Measurements from ENCODE around the gene GUCA2B. TPM values are rescaled to one million over a fixed set of nuclear protein-coding genes. Genes with fewer than 3 reads are reported as not detected.
A peak's percentile ranks its signal among the peaks of the same experiment; 100 is the strongest.

GUCA2B gene
- total and polyA plus RNA-seq, 12 donors = not detected

DNA sequence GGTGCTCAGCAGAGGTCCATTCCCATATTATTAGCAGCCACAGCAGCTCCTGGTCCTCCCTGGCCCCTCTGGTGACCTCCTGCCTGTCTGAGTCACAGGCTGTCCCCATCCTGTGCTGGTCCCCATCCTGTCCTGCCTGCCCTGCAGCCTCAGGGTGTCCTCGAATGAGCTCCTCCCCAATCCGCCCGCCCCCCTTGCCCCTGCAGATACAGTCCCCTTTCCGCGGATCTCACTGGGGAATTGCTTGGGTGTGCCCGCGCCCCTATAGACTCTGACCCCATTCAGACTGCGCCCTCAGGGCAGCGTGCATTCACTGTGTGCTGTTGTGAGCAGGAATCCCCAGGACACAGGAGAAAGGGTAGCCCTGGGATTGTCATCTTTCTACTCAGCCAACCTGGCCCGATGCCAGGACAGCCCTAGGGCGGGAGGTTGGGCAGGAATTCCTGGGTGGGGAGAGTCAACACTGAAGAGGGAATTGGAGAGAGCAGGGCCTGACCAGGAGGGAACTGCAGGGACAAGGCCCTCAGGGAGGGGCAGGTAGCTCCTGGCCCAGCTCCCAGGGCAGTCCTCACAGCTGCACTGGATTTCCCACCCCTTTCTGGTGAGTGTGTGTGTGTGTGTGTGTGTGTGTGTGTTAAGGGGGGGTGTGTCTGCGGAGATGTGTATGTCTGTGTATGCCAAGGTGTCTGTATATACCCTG lies 12.5 kb downstream of the GUCA2B start:
- TF ChIP-seq CTCF (IDR thresholded peaks at IDR 0.05) (no peak), POLR2A (IDR thresholded peaks at IDR 0.05) (no peak)
- WGBS, 4 donors = 31 to 53% (median 37%) methylated on average over 4 to 12 of the region's 12 CpGs
- intact Hi-C loops (cut with DNase I) = no loop called here

DNA sequence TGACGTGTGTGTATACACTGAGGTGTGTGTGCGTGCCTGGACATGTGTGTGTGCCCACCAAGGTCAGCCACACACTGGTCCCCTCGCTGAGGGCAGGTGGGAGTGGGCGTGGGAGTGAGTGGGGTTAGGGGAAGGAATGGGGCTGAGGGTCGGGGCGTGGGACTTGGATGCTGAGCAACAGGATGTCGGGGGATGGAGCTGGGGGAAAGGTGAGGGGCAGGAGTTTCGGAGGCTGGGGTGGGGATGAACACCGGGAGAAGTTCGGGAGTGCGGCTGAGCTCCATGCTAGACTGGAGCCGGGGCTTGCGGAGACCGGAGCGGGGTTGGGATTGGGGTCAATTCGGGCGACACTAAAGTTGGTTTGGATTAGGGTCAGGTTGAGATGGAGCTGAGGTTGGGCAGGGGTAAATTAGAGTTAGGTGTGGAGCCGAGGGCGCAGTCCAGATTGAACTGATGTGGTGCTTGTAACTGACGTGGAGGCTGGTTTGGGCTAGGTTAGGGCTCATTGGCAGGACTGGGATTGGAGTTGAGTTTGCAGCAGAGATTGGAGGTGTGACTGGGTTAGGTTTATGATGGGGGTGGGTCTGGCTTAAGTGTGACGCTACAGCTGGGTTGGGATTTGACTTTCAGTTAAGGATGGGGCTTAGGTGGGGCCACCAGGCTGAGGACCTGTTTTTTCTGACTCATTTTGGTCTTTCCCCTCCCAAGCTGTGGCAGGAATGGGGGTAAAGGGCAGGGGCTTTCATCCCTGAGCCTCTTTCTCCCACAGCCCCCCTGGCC lies 14.6 kb downstream of the GUCA2B start:
- no peaks in the 10 kb centered on the region for H3K9me3 ChIP-seq (replicated peaks in 1 of 3)
- no peaks in the 10 kb centered on the region for H3K36me3 ChIP-seq (replicated peaks in 1 of 2)
- H3K4me1 ChIP-seq (replicated peaks in 1 of 2) = peaks cover 17 to 23% of the 10 kb centered on the region in 2 donors
- no peak overlapping the region for H3K27ac ChIP-seq
- TF ChIP-seq POLR2A (IDR thresholded peaks at IDR 0.05) = no peak
- no peak for TF ChIP-seq CTCF (IDR thresholded peaks at IDR 0.05)
- no peak overlapping the region for H3K4me3 ChIP-seq
- 82 to 89% (median 86%) methylated on average over 21 of the region's 21 CpGs for WGBS, 4 donors
- H3K27me3 ChIP-seq = no peaks in the 10 kb centered on the region
- DNase-seq = no peak
- intact Hi-C loops (cut with DNase I) = no loop called here

More for the DNA sequence above, 12.5 kb downstream of the GUCA2B start:
- no peaks in the 10 kb centered on the region for H3K36me3 ChIP-seq (replicated peaks in 1 of 2)
- H3K4me1 ChIP-seq (replicated peaks in 1 of 2) = peaks cover 0 to 4% of the 10 kb centered on the region in 2 donors
- H3K9me3 ChIP-seq (replicated peaks in 1 of 3) = peaks cover 0 to 3% (median 0%) of the 10 kb centered on the region in 3 donors
- H3K27me3 ChIP-seq = no peaks in the 10 kb centered on the region
- H3K4me3 ChIP-seq = no peak overlapping the region
- H3K27ac ChIP-seq = peak overlapping the region in 1 of 5 donors; percentile 55
- peak; percentile 46 to 64 (median 57) for DNase-seq

GRCh38 chr1:42168391-42168670 lies 15.1 kb downstream of the GUCA2B start:
- no peak for TF ChIP-seq CTCF (IDR thresholded peaks at IDR 0.05)
- TF ChIP-seq POLR2A (IDR thresholded peaks at IDR 0.05) = no peak
- intact Hi-C loops (cut with DNase I) = no loop called here
- DNase-seq = no peak
- WGBS, 4 donors = 68 to 85% (median 71%) methylated on average over 1 of the region's 1 CpG; no CpG with 5 or more reads in 1 of the 4 donors
- no peak overlapping the region for H3K27ac ChIP-seq
- H3K4me3 ChIP-seq = no peak overlapping the region
- peaks cover 21 to 28% of the 10 kb centered on the region in 2 donors for H3K4me1 ChIP-seq (replicated peaks in 1 of 2)
- no peaks in the 10 kb centered on the region for H3K36me3 ChIP-seq (replicated peaks in 1 of 2)
- no peaks in the 10 kb centered on the region for H3K9me3 ChIP-seq (replicated peaks in 1 of 3)
- H3K27me3 ChIP-seq = no peaks in the 10 kb centered on the region

DNA sequence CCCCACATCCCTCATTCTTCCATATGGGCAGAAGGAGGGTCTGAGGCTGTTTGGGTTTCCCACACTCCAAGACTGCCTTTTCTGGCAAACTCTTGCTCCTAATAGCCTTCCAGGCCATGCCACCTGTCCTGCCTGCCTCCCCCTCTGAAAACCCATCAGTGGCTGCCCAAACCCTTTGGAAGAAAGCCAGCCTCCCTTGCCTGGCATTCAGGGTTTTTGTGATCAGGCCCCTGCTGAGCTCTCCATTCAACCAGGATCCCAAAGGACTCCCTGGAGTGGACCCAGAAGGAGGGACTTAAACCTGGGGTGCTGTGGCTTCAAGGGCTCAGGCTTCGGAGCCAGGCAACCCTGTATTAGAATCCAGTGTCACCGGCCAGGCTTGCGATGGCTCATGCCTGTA lies 15.6 kb downstream of the GUCA2B start:
- intact Hi-C loops (cut with DNase I) = no loop called here
- H3K27me3 ChIP-seq = no peaks in the 10 kb centered on the region
- no peaks in the 10 kb centered on the region for H3K36me3 ChIP-seq (replicated peaks in 1 of 2)
- H3K4me3 ChIP-seq = no peak overlapping the region
- no peak for DNase-seq
- H3K4me1 ChIP-seq (replicated peaks in 1 of 2) = peaks cover 21 to 32% of the 10 kb centered on the region in 2 donors
- no peaks in the 10 kb centered on the region for H3K9me3 ChIP-seq (replicated peaks in 1 of 3)
- TF ChIP-seq POLR2A (IDR thresholded peaks at IDR 0.05) = no peak
- TF ChIP-seq CTCF (IDR thresholded peaks at IDR 0.05) = no peak
- WGBS, 4 donors = 93 to 95% methylated on average over 3 of the region's 3 CpGs; no CpG with 5 or more reads in 2 of the 4 donors
- H3K27ac ChIP-seq = no peak overlapping the region

All from adrenal gland (tissue), 12 donors.